ENCODE results near the gene ZFP36L1. TPM values are rescaled to one million over a fixed set of nuclear protein-coding genes. Genes with fewer than 3 reads are reported as not detected.

Gene ZFP36L1
- total RNA-seq, 1 experiment from 2014 or later: 304 TPM

DNA sequence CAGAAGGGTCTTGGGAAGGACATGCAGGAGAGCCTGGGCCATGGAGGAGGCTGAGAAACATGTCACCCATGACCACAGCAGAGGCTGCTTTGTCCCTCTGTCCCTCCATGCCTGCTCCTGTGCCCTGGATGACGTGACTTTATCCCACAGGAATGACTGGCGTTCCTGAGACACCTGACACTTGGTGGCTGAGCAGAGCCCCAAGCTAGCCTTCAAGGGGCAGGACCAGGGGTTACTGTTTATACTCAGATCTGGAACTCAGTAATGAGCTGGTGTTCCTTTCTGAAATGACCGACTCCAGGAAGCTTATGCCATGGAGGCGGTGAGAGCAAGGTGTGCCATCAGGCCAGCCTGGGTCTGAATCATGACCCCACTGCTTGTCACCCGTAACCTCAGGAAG lies 44.2 kb downstream of the ZFP36L1 start:
- intact Hi-C loops (cut with micrococcal nuclease): no loop called here
- ATAC-seq (peak; percentile 50; the same call in 1 of the 2 replicates), DNase-seq (ENCODE audit: low read depth, low spot score) (no peak)
- Histone ChIP-seq H3K9ac (ENCODE audit: low read length) (no peak overlapping the region), H3K27me3 (ENCODE audit: insufficient read depth, low read length) (no peaks in the 10 kb centered on the region), H3K27ac (ENCODE audit: low read depth, low read length) (no peak overlapping the region), H3K9me3 (ENCODE audit: control insufficient read depth in 1 of 2, insufficient read depth in 1 of 2, low read depth in 1 of 2, low read length in 2 of 2) (no peaks in the 10 kb centered on the region), H3K9me2 (ENCODE audit: insufficient read depth) (no peaks in the 10 kb centered on the region), H4K20me1 (ENCODE audit: insufficient read depth) (no peaks in the 10 kb centered on the region), H3K79me2 (ENCODE audit: insufficient read depth, low read length) (no peaks in the 10 kb centered on the region), H3K36me3 (ENCODE audit: control insufficient read depth in 1 of 2, insufficient read depth in 2 of 2, low read length in 2 of 2) (no peaks in the 10 kb centered on the region), H3K4me3 (replicated peaks in 1 of 2; ENCODE audit: low read depth in 1 of 2, low read length in 2 of 2) (no peak overlapping the region), H2AFZ (ENCODE audit: low read depth, low read length, poor library complexity, severe bottlenecking) (no peak overlapping the region), H3K4me1 (ENCODE audit: control insufficient read depth in 1 of 2, insufficient read depth in 2 of 2, low read length in 2 of 2) (peaks cover 8 to 9% of the 10 kb centered on the region in 2 experiments; a peak in 2 of 4 replicates), H3K4me2 (ENCODE audit: low read length) (peak overlapping the region; percentile 6; the same call in 1 of the 2 replicates)
- ChIA-PET CTCF (no interaction called here), RAD21 (ENCODE audit: low non-redundant PET in 1 of 2, low total read pairs in 2 of 2, uncharacterized antibody in 2 of 2, unreplicated experiment in 2 of 2) (no interaction called here), POLR2A (no interaction called here)
- BruUV-seq (replicated peaks): no TSS peak
- TF ChIP-seq CBX3 (IDR thresholded peaks at IDR 0.05; ENCODE audit: low read depth): no peak
- no peak for TF ChIP-seq ELF1 (IDR thresholded peaks at IDR 0.05; ENCODE audit: borderline replicate concordance, low read depth)

DNA sequence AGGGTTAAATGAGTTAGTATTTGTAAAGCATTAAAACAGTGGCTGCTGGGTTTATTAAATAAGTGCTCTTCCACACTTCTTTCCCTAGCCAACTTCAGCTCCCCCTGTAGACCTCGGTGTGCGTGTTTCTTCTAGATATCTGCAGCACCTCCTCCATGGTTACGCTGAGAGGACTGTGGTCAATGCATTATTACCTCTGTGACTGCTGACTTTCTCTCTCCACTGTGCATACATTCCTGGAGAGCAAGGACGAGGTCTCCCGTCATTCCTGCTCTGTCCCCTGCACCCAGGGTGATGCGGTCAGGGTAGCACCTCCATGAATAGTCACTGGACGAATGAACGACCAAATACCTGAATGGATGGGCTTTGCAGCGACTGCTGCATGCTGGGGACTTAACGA lies 44.6 kb downstream of the ZFP36L1 start:
- H3K79me2 ChIP-seq (ENCODE audit: insufficient read depth, low read length): no peaks in the 10 kb centered on the region
- TF ChIP-seq SRF (IDR thresholded peaks at IDR 0.05; ENCODE audit: low read depth) (no peak), EGR1 (IDR thresholded peaks at IDR 0.05; ENCODE audit: low read depth) (no peak), POLR2A (IDR thresholded peaks at IDR 0.05; ENCODE audit: borderline replicate concordance, extremely low read depth, insufficient read depth, insufficient read length) (no peak), TCF7L2 (IDR thresholded peaks at IDR 0.05; ENCODE audit: borderline replicate concordance, extremely low read depth, insufficient read depth, insufficient read length) (no peak), CEBPB (IDR thresholded peaks at IDR 0.05; ENCODE audit: low read depth) (no peak), RAD21 (IDR thresholded peaks at IDR 0.05; ENCODE audit: low read depth) (no peak), ZFX (IDR thresholded peaks at IDR 0.05) (no peak), EZH2 (IDR thresholded peaks at IDR 0.05) (no peak), ELF1 (IDR thresholded peaks at IDR 0.05; ENCODE audit: borderline replicate concordance, low read depth) (no peak), POLR2AphosphoS5 (IDR thresholded peaks at IDR 0.05; ENCODE audit: low read depth, low read length) (no peak)
- TF ChIP-seq, protein P1, sequence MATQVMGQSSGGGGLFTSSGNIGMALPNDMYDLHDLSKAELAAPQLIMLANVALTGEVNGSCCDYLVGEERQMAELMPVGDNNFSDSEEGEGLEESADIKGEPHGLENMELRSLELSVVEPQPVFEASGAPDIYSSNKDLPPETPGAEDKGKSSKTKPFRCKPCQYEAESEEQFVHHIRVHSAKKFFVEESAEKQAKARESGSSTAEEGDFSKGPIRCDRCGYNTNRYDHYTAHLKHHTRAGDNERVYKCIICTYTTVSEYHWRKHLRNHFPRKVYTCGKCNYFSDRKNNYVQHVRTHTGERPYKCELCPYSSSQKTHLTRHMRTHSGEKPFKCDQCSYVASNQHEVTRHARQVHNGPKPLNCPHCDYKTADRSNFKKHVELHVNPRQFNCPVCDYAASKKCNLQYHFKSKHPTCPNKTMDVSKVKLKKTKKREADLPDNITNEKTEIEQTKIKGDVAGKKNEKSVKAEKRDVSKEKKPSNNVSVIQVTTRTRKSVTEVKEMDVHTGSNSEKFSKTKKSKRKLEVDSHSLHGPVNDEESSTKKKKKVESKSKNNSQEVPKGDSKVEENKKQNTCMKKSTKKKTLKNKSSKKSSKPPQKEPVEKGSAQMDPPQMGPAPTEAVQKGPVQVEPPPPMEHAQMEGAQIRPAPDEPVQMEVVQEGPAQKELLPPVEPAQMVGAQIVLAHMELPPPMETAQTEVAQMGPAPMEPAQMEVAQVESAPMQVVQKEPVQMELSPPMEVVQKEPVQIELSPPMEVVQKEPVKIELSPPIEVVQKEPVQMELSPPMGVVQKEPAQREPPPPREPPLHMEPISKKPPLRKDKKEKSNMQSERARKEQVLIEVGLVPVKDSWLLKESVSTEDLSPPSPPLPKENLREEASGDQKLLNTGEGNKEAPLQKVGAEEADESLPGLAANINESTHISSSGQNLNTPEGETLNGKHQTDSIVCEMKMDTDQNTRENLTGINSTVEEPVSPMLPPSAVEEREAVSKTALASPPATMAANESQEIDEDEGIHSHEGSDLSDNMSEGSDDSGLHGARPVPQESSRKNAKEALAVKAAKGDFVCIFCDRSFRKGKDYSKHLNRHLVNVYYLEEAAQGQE (IDR thresholded peaks at IDR 0.05; ENCODE audit: low read depth): no peak
- TF ChIP-seq, protein P2, sequence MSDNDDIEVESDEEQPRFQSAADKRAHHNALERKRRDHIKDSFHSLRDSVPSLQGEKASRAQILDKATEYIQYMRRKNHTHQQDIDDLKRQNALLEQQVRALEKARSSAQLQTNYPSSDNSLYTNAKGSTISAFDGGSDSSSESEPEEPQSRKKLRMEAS (IDR thresholded peaks at IDR 0.05): no peak
- TF ChIP-seq, protein P3, sequence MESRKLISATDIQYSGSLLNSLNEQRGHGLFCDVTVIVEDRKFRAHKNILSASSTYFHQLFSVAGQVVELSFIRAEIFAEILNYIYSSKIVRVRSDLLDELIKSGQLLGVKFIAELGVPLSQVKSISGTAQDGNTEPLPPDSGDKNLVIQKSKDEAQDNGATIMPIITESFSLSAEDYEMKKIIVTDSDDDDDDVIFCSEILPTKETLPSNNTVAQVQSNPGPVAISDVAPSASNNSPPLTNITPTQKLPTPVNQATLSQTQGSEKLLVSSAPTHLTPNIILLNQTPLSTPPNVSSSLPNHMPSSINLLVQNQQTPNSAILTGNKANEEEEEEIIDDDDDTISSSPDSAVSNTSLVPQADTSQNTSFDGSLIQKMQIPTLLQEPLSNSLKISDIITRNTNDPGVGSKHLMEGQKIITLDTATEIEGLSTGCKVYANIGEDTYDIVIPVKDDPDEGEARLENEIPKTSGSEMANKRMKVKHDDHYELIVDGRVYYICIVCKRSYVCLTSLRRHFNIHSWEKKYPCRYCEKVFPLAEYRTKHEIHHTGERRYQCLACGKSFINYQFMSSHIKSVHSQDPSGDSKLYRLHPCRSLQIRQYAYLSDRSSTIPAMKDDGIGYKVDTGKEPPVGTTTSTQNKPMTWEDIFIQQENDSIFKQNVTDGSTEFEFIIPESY (IDR thresholded peaks at IDR 0.05; ENCODE audit: extremely low read depth, insufficient replicate concordance, low read length): no peak
- POLR2A ChIA-PET: no interaction called here
- H3K4me2 ChIP-seq (ENCODE audit: low read length): no peak overlapping the region; the same call in 1 of the 2 replicates
- H3K9ac ChIP-seq (ENCODE audit: low read length): no peak overlapping the region
- RAD21 ChIA-PET (ENCODE audit: low non-redundant PET in 1 of 2, low total read pairs in 2 of 2, uncharacterized antibody in 2 of 2, unreplicated experiment in 2 of 2): no interaction called here
- H3K9me2 ChIP-seq (ENCODE audit: insufficient read depth): no peaks in the 10 kb centered on the region
- H2AFZ ChIP-seq (ENCODE audit: low read depth, low read length, poor library complexity, severe bottlenecking): no peak overlapping the region
- H3K9me3 ChIP-seq (ENCODE audit: control insufficient read depth in 1 of 2, insufficient read depth in 1 of 2, low read depth in 1 of 2, low read length in 2 of 2): no peaks in the 10 kb centered on the region
- H3K36me3 ChIP-seq (ENCODE audit: control insufficient read depth in 1 of 2, insufficient read depth in 2 of 2, low read length in 2 of 2): no peaks in the 10 kb centered on the region
- ATAC-seq (no peak), DNase-seq (ENCODE audit: low read depth, low spot score) (no peak)
- H3K27ac ChIP-seq (ENCODE audit: low read depth, low read length): no peak overlapping the region
- H3K27me3 ChIP-seq (ENCODE audit: insufficient read depth, low read length): no peaks in the 10 kb centered on the region
- BruUV-seq (replicated peaks): no TSS peak
- intact Hi-C loops (cut with micrococcal nuclease): no loop called here
- H4K20me1 ChIP-seq (ENCODE audit: insufficient read depth): no peaks in the 10 kb centered on the region
- CTCF ChIA-PET: no interaction called here
- no peak overlapping the region for H3K4me3 ChIP-seq (replicated peaks in 1 of 2; ENCODE audit: low read depth in 1 of 2, low read length in 2 of 2)
- peaks cover 8 to 9% of the 10 kb centered on the region in 2 experiments; a peak in 2 of 4 replicates for H3K4me1 ChIP-seq (ENCODE audit: control insufficient read depth in 1 of 2, insufficient read depth in 2 of 2, low read length in 2 of 2)
